Endodermal cell (in vitro differentiated cells): ENCODE data around the gene PNPLA7. TPM values are rescaled to one million over a fixed set of nuclear protein-coding genes. Genes with fewer than 3 reads are reported as not detected.

Experiments used
- DNase-seq: peaks from one replicate; pipeline ENCODE4 v3.0.0-alpha.2; 2017
- H3K27ac ChIP-seq: 2 replicates; pipeline ENCODE4 v1.5.1; 2013; ENCODE audit warnings: mild to moderate bottlenecking, low read depth, low read length, moderate library complexity
- H3K27me3 ChIP-seq: 2 replicates; pipeline ENCODE4 v1.6.1; 2013; ENCODE audit warnings: mild to moderate bottlenecking, low read length, moderate library complexity; ENCODE audit not compliant: insufficient read depth, control insufficient read depth, poor library complexity, severe bottlenecking
- H3K36me3 ChIP-seq: 2 replicates; pipeline ENCODE4 v1.7.0; 2013; ENCODE audit warnings: mild to moderate bottlenecking, low read length, moderate library complexity; ENCODE audit not compliant: control insufficient read depth, insufficient read depth
- H3K4me1 ChIP-seq: one replicate; pipeline ENCODE4 v1.7.0; 2013; ENCODE audit warnings: low read length; ENCODE audit not compliant: control insufficient read depth, insufficient read depth
- H3K4me3 ChIP-seq: 2 replicates; pipeline ENCODE4 v1.5.1; 2013; ENCODE audit warnings: mild to moderate bottlenecking, low read length, moderate library complexity
- H3K9ac ChIP-seq: 2 replicates; pipeline ENCODE4 v1.6.1; 2013; ENCODE audit warnings: mild to moderate bottlenecking, low read length, moderate library complexity; ENCODE audit not compliant: poor library complexity, severe bottlenecking; ENCODE audit errors: extremely low read depth
- H3K9me3 ChIP-seq: 2 replicates; pipeline ENCODE4 v1.6.1; 2013; ENCODE audit warnings: mild to moderate bottlenecking, low read length, moderate library complexity; ENCODE audit not compliant: control insufficient read depth
- H3K27ac Mint-ChIP-seq: 2 replicates; pipeline ENCODE4 v1.8.0; 2020; ENCODE audit warnings: mixed read lengths
- H3K27me3 Mint-ChIP-seq: 2 replicates; pipeline ENCODE4 v1.8.0; 2021; ENCODE audit warnings: mild to moderate bottlenecking, mixed read lengths; ENCODE audit not compliant: insufficient read depth
- H3K36me3 Mint-ChIP-seq: 2 replicates; pipeline ENCODE4 v1.8.0; 2020; ENCODE audit warnings: low read depth, mixed read lengths
- H3K4me1 Mint-ChIP-seq: 2 replicates; pipeline ENCODE4 v1.8.0; 2020; ENCODE audit warnings: mixed read lengths
- H3K4me3 Mint-ChIP-seq: 2 replicates; pipeline ENCODE4 v1.8.0; 2020; ENCODE audit warnings: mild to moderate bottlenecking, moderate library complexity, mixed read lengths
- H3K9me3 Mint-ChIP-seq: 2 replicates; pipeline ENCODE4 v1.8.0; 2020; ENCODE audit warnings: mild to moderate bottlenecking, mixed read lengths
- WGBS, 2 experiments: methylation state at CpG; one replicate each; pipeline versions ENCODE4 v1.1.5 to v1.1.7; 2013; ENCODE audit warnings: missing lambda C conversion rate in 2 of 2, mixed read lengths in 1 of 2; ENCODE audit not compliant: insufficient coverage in 1 of 2, insufficient read length in 1 of 2; 5-methylcytosine and 5-hydroxymethylcytosine counted together
- total RNA-seq, 2 donors: library from RNA; stranded (reverse); fragmentation: NEBNext Ultra II Directional in 1 of 2; extraction: Animal tissue kit (Norgen Biotek cat#: 25700) in 1 of 2; gene quantifications; 2 replicates in 1 of 2; 3 replicates in 1 of 2; pipeline ENCODE4 v1.2.1, GENCODE V29; 2021
- TF ChIP-seq, protein P1 (sequence below): fragments of 200-600 bp; sonication (generic); conservative IDR thresholded peaks from 2 replicates; pipeline ENCODE4 v1.5.0; 2021; ENCODE audit warnings: antibody characterized with exemption, mild to moderate bottlenecking

PNPLA7 gene
- total RNA-seq, 2 donors from 2014 or later = 2.0 to 2.4 TPM

- Histone ChIP-seq H3K36me3 (no peaks in the 10 kb centered on the region), H3K9ac (no peak overlapping the region), H3K4me1 (no peaks in the 10 kb centered on the region), H3K4me3 (no peak overlapping the region), H3K9me3 (no peaks in the 10 kb centered on the region), H3K27ac (no peak overlapping the region), H3K27me3 (no peaks in the 10 kb centered on the region)
- Mint-ChIP-seq H3K36me3 (peaks cover 6% of the 10 kb centered on the region), H3K27ac (no peak overlapping the region), H3K27me3 (no peaks in the 10 kb centered on the region), H3K4me1 (no peaks in the 10 kb centered on the region), H3K9me3 (no peaks in the 10 kb centered on the region), H3K4me3 (no peak overlapping the region)
- TF ChIP-seq, protein P1, sequence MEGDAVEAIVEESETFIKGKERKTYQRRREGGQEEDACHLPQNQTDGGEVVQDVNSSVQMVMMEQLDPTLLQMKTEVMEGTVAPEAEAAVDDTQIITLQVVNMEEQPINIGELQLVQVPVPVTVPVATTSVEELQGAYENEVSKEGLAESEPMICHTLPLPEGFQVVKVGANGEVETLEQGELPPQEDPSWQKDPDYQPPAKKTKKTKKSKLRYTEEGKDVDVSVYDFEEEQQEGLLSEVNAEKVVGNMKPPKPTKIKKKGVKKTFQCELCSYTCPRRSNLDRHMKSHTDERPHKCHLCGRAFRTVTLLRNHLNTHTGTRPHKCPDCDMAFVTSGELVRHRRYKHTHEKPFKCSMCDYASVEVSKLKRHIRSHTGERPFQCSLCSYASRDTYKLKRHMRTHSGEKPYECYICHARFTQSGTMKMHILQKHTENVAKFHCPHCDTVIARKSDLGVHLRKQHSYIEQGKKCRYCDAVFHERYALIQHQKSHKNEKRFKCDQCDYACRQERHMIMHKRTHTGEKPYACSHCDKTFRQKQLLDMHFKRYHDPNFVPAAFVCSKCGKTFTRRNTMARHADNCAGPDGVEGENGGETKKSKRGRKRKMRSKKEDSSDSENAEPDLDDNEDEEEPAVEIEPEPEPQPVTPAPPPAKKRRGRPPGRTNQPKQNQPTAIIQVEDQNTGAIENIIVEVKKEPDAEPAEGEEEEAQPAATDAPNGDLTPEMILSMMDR = no peak
- DNase-seq = no peak
- 89 to 94% methylated on average over 8 to 10 of the region's 10 CpGs for WGBS, 2 experiments
Observed at GRCh38 chr9:137412431-137412830, 137.8 kb downstream of the PNPLA7 start.

GRCh38 chr9:137411645-137412380 lies 138.4 kb downstream of the PNPLA7 start:
- no peaks in the 10 kb centered on the region for H3K27me3 Mint-ChIP-seq
- DNase-seq = no peak
- no peaks in the 10 kb centered on the region for H3K9me3 ChIP-seq
- no peaks in the 10 kb centered on the region for H3K4me1 Mint-ChIP-seq
- TF ChIP-seq, protein P1 = no peak
- no peaks in the 10 kb centered on the region for H3K27me3 ChIP-seq
- H3K27ac ChIP-seq = no peak overlapping the region
- no peak overlapping the region for H3K4me3 Mint-ChIP-seq
- no peaks in the 10 kb centered on the region for H3K4me1 ChIP-seq
- no peaks in the 10 kb centered on the region for H3K36me3 ChIP-seq
- H3K9ac ChIP-seq = no peak overlapping the region
- H3K27ac Mint-ChIP-seq = no peak overlapping the region
- WGBS, 2 experiments = 89 to 92% methylated on average over 14 to 24 of the region's 30 CpGs
- peaks cover 6% of the 10 kb centered on the region for H3K36me3 Mint-ChIP-seq
- H3K9me3 Mint-ChIP-seq = no peaks in the 10 kb centered on the region
- no peak overlapping the region for H3K4me3 ChIP-seq

DNA sequence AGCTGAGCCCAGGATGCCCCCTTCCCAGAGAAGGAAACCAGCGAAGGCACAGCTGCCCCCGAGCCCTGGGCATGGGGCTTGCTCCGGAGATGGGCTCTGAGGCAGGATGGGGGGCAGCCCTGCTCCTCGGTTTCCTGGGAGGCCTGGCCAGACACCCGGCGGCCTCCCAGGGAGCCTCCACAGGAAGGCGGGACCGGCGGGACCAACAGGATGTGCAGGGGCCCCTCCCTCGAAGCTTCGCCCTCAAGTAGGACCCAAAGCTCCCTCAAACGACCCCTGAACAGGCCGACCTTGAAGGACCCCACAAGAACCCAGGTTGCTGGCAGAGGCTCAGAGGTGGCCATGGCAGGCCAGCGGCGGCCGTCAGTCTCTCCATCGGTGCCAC lies 138.9 kb downstream of the PNPLA7 start:
- DNase-seq = no peak
- Histone ChIP-seq H3K4me3 (no peak overlapping the region), H3K27ac (no peak overlapping the region)

More for the DNA sequence above, 138.9 kb downstream of the PNPLA7 start:
- TF ChIP-seq, protein P1 = no peak
- Histone ChIP-seq H3K4me1 (no peaks in the 10 kb centered on the region), H3K36me3 (no peaks in the 10 kb centered on the region), H3K27me3 (no peaks in the 10 kb centered on the region), H3K9ac (no peak overlapping the region), H3K9me3 (no peaks in the 10 kb centered on the region)
- 87 to 90% methylated on average over 7 to 17 of the region's 17 CpGs for WGBS, 2 experiments
- Mint-ChIP-seq H3K27ac (no peak overlapping the region), H3K4me1 (no peaks in the 10 kb centered on the region), H3K27me3 (no peaks in the 10 kb centered on the region), H3K4me3 (no peak overlapping the region), H3K9me3 (no peaks in the 10 kb centered on the region), H3K36me3 (peaks cover 6% of the 10 kb centered on the region)
